GM19455 (cell line): Measurements from ENCODE around the gene PUM1.

ENCODE experiments used
- ATAC-seq: cut with Tn5 transposase; IDR thresholded peaks from one replicate; pipeline ENCODE4 v1.9.1; 2021; ENCODE audit not compliant: unreplicated experiment

The PUM1 gene

DNA sequence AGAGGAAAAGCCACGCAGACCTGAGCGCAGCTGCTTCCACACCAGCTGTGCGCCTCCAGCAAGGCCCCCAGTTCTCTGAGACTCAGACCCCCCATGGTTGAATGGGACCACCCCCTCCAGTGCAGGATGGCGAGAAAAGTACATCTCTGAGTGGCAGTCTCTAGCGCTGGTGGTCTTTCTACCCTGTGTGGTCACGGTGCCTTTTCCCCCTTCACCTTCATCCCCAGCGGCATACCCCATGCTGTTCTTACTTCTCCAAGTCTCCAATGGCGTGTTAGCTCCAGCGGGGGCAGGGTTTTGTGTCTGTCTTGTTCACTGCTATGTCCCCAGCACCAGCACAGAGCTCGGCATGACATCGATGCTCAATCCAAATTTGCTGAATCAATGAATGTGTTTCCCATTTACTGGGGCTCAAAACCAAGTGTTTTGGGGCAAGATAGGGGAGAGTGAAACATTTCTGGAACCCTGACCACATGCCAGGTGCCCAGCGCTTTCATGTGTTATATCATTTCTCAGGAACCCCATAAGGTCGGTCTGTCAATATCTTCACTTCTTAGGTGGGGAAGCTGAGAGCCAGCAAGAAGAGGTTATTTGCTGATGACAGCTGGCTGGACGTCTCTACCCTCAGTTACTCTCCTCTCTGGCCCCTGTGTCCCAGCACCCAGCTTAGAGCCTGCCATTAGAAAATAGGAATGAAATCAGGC, 156.0 kb downstream of the PUM1 start:
- ATAC-seq: no peak

DNA sequence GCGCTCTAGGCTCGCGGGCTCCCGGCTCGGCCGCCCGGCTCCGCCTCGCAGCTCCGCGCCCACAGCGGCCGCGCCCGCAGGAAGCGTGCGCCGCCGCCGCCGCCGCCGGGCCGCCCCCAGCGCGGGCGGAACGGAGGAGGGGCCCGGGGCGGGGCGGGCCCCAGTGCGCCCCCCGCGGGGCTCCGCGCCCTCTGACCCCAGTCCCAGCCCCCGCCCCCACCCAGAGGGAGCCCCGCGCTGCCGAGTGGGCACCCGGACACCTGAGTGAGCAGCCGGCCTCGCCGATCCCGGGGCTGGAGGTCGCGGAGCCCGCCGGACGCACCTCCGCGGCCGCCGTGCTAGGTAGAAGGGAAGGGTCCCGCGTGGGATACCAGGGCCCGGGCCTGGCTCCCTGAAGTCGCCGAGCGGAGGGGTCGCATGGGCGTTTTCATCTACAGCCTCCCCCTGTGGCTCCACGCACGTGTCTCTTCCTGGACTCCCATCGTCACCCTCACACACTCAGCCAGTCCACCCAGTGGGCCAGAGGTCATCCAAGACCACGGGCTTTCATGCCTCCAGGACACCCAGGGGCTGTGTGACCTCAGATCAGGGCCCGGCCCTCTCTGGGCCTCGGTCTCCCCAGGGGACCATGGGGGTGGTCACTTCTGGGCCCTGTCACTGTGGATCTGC, 156.7 kb downstream of the PUM1 start, which contains the start of gene SDC3:
Gene SDC3 (minus strand): TSS at position 63 of the 669 bp plus-strand sequence. CDS start 172 bp downstream, outside the sequence.
- ATAC-seq: no peak

DNA sequence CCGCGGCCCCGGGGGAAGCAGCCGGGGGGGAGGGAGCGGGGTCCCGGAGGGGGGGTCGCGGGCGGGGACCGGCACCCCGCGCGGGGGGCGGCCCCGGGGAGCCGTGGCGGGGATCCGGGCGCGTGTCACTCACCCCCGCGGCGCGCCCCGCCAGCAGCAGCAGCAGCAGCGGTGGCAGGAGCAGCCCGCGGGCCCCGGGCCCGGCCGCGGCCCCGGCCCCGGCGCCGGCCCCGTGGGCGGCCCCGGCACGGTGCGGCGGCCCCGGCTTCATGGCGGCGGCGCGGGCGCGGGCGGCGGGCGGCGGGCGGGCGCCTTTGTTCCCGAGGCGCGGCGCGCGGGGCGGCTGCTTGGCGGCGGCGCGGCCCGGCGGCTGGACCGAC, 157.2 kb downstream of the PUM1 start:
- no peak for ATAC-seq

DNA sequence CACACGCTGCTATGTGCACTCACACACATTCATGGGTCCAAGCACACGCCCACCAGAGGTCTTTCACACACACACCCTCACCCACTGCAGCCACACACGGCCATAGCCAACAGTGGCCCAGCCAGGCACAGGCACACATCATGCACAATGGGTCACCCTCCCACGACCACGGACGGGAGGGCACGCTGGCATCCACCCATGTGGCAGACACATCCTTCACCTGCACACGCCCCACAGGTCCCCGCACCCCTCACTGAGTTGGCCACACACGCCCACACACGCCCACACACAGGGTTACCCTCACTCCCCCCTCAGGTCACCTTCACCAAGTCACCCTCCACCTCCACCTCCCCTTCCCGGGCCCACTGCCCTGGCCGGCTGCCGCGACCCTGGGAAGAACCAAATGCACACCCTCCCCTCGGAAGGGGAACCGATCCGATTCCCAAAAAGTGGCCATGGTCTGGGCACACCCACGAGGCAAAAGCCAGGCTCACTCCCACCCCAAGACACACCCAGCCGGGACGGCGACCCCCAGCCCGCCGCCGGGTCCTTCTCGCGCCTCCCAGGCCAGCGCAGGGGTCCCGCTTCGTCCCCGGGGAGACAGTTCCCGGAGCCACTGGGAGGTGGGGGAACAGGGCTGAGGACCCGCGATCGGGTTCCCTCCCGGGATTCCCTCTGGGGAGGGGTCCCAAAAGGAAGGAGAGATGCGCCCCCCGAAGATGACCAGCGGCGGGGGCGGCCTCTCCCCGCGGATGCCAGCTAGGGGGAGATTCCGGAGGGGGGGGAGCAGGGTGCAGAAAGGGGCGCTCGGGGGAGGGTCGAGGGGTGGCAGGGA, 157.8 kb downstream of the PUM1 start:
- no peak for ATAC-seq

DNA sequence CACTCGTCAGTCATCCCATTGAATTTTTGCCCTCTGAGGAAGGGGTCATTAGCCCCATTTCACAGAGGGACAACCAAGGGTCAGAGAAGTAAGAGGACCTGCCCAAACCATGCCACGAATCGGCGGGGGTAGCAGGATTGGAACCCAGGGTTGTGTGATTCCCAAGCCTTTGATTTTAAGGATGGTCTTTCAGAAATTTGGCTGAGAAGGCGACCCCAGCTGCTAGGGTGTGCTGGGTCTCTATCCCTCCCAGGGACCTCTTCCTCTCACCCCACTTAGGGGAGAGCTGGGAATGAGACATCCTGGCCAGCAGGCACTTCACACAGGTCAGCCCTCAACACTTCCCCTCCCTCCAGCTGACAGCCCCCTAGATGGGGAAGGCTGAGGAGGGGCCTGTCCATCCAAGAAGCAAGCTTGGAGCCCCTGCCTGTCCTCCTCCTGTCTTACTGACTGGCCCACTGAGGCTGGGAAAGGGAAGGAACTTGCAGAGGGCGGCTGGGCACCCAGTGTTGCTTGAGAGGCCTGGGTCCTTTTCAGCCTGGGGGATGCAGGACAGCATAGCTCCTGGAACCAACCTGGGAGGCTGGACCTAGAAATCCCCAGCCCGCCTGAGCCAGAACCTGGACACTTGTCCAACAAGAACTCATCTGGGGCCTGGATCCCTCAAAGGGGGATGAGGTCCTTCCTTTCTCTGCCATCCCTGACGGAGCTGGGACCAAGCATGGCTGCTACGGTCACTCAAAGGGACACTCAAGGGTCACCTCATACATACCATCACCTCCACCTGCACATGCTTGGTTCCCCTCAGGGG, 158.7 kb downstream of the PUM1 start:
- no peak for ATAC-seq

DNA sequence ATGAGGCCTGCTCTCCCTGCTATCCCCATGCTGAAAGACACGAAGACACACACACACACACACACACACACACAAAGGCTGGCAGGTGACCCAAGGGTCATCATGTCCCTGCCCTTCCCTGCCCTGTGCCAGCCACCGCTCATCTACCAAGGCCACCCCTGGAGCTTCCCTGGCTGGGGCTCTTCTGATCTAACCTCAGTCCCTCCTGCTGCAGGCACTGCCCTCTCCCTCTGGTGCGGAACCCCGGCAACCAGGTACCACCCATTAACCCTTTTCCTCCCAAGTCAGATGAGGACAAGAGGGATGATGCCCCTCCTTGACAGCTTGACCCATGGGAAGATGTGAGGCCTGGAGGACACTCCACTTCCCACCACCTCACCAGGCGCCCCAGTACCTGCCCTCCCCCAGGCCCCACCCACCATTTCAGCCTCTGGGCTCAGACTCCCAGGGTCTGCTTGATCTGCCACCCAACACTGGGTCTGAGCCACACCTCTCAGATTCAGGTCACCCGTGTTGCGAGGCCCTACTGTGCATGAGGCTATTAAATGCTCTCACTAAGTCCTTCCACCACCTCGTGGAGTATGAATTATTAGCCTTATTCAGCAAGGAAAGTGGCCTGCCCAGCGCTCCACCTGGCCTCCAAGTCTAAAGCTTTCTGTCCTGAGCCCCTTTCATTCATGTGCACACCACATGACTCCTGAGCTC, 159.4 kb downstream of the PUM1 start:
- ATAC-seq: no peak

DNA sequence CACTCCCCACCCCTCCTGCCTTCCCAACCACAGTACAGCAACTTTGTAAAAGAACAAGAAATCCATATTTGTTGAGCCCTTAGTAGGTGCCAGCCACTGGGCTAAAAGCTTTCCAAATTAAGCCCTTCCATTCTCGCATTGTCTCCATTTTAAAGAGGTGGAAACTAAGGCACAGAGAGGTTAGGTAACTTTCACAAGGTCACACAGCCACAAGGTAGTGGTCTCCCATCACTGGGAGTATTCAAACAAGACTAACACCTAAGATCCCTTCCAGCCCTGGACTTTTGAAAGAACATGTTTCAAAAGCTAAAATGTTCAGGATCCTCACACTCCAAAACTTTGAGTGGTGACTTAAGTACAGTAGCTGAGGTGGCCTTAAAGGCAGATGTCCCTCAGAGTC, 160.1 kb downstream of the PUM1 start:
- no peak for ATAC-seq

DNA sequence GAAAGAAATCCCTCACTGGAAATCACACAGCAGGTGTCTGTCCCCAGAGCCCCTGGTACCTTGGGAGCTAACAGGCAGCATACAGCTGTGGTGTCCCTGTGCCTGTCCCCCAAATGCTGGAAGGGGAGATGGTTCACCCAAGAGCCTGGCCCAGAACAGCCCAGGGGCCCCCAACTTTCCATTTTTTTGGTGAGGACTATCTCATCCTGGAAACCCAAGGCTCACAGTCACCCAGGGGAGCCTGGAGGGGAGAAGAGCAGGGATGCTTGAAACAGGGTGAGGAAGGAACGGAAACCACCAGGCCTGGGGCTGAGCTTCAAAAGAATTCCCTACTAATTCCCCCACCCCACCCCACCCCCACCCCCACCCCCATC, 160.6 kb downstream of the PUM1 start:
- ATAC-seq: no peak

DNA sequence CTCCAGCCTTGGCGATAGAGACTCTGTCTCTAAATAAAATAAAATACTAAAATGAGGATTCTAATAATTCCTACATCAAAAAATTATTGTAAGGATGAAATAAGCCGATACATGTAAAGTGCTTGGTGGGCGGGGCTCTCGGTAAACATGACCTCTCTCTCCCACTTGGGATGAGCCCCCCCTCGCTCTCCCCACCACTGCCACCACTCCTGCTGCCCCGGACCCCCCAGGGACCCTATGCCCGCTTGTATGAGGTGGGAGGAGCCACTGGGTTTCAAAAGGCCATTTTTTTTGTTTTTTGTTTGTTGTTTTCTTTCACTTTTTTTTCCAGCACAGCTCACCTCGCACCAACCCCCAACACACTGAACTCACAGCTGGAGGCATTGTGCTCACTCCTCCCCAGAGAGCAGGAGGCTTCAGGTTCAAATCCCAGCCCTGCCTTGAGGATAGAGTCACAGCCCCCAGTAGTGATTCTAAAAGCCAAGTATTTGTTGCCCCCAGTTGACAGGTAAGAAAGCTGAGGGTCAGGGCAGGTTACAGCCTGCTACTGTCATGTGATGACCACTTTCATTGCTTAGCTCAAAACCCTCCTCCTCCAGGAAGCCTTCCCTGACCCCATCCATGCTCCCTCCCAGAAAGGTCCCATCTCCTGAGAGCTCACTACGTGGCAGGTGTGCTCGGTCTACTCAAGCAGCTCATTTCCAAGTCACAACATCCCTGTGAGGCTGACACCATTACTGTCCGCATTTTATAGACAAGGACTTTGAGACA, 161.1 kb downstream of the PUM1 start:
- no peak for ATAC-seq

DNA sequence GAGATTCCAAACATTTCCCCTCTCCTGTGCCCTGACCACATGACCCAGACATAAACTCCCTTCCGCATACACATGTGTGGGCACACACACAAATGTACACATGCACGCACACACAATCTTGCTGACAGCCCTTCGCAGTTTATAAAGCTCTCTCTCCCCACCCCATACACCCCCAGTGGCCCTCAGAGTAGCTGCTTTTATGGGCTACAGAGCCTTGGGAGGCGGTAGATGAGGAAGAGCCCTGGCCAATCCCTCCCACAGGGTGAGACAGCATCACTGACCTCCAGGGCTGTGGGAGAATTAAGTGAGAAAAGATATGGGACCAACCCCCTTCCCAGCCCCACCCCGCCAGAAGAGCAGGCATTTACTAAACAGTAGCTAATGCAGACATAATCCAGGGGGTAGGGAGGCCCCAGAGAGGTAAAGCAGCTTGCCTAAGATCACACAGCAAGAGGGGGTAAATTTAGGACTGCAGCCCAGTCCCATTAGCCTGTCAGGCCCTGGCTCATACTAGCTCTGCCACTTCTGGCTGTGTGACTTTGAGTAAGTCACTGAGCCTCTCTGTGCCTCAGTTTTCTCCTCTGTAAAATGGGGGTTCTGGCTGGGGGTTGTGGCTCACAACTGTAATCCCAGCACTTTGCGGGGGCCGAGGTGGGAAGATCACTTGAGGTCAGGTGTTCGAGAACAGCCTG, 162.0 kb downstream of the PUM1 start:
- no peak for ATAC-seq

DNA sequence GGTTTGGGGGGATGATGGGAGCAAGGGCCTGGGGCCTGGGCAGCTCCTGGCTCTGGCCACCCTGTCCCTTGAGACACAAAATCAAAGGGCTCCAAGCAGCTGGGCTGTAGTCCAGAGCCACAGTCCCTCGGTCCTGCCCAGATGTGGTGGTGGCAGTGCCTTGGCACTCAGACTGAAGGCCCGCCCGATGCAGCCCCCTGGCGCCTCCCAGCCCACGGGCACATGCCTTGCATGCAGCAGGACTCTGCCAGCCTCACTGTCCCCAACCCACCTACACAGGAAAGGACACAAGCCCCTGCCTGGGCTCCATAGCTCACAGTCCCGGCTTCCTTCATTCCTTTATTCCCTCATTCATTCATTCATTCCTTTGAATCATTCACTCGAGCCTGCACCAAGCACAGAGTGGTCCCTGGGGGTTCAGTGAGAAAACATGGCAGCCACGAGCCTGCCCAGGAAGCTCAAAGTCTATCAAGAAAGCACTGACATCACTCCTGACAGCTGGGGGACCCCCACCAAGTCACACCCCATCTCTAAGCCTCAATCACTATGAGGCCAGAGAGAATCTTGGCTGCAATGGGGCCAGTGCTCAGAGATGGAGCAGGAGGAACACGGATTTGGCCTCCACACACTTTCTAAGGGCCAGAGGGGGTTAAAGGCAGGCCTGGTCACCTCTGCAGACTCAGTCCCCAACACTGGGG, 162.8 kb downstream of the PUM1 start:
- ATAC-seq: no peak

DNA sequence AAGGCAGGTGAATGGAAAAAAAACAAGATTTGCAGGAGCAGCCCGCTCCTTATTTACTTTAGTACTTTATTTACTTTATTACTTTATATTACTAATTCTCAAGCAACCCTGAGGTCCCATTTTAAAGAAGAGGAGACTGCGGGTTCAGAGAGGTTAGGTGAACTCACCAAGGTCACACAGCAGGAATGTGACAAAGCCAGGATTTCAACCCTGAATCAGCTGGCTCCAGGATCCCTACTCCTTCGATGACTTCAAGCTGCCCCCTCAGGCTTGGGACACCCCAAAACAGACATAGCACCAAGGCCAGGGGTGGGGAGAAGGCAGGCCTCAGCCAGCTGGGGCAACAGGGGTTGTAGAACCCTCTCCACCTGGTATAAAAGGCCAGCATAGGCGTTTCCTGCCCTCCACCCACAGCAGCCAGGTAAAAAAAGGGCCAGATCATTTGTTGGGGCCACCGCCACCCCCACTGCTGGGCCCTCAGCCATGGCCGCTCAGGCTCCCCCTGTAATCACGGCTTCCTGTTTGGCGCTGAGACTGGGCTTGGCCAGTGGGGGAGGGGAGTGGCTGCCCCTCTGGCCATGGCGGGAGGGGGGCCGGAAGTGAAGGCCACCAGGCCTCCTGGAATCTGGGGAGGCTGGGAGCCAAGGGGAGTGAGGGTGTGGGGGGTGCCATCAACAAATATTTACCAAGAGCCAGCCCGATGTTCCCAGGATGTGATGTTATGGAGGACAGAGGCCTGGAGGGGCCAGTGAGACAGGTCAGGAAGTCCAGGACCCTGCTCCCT, 163.5 kb downstream of the PUM1 start:
- ATAC-seq: no peak

DNA sequence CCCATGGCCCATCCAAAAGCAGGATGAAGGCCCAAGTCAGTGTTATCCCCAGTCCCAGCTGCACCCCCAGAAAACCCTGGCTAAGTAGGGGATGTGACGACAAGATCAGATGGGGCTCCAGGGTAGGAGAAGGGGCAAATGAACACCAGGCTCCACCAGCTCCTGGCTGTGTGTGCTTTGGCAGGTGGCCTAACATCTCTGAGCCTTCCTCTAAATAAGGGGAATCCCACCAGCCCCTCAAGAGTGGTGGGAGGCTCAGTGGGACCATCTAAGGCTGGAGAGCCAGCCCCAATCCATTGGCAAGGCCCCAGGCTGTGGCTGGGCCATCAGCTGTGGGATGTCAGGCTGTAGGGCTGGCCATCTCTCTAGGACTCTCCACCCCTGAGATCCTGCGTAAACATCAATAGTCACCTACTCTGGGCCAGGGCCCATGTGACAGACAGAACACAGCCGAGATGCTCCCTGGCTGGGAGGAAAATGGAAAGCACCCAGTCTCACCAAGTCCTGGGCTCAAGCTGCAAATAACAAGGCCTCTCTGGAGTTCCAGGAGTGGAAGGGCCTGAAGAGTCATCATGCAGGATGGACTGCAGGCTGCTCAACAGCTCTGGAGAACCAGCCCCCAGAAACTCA, 164.5 kb downstream of the PUM1 start:
- ATAC-seq: no peak

DNA sequence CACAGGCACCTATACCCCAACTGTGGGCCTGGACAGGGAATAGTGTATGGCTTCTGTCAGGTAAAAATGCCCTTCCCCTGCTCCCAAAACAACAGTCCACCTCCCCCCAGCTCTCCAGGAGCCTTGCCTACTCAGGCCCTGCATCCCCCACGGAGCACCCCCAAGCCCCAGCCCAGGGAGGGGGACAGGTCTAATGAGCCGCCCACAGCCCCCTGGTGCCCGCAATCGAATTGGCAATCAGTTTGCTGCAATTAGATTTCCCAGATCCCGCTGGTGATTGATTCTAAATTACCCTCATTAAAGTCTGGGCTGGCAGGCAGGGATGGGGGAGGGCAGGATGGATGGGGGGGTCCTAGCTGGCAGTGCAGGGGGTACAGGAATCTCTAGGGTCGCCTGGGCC, 165.0 kb downstream of the PUM1 start:
- ATAC-seq: no peak

DNA sequence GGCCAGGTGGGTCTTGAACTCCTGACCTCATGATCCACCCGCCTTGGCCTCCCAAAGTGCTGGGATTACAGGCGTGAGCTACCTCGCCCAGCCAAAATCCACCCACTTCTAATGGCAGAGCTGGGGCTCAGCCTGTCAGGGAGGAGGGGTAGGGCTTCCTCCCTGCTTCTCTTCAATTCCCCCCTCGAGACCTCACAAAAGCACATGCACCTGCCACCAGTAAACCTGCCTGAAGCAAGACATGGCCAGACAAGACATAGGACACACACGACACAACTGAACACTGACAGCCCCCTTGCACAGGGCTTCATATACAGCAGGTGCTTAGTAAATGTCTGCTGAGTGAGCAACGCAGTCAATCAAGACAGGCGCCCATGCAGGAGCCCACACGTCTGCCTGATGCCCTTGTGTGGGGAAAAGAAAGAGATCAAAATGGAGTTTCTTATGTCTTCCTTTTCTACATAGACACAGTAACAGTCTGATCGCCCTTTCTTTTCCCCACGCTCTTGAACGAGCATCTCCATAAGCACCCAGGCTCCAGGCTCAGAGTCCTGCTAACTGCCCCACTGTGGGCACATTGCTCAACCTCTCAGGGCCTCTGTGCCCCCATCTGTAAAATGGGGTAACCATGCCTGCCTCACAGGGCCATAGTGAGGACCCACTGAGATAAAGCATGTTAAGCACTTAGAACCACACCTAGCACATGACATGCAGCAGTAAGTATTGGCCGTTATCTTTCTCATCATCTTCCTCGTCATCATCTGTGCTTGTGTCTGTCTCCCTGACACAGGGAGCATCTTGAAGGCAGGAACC, 165.7 kb downstream of the PUM1 start:
- ATAC-seq: no peak

DNA sequence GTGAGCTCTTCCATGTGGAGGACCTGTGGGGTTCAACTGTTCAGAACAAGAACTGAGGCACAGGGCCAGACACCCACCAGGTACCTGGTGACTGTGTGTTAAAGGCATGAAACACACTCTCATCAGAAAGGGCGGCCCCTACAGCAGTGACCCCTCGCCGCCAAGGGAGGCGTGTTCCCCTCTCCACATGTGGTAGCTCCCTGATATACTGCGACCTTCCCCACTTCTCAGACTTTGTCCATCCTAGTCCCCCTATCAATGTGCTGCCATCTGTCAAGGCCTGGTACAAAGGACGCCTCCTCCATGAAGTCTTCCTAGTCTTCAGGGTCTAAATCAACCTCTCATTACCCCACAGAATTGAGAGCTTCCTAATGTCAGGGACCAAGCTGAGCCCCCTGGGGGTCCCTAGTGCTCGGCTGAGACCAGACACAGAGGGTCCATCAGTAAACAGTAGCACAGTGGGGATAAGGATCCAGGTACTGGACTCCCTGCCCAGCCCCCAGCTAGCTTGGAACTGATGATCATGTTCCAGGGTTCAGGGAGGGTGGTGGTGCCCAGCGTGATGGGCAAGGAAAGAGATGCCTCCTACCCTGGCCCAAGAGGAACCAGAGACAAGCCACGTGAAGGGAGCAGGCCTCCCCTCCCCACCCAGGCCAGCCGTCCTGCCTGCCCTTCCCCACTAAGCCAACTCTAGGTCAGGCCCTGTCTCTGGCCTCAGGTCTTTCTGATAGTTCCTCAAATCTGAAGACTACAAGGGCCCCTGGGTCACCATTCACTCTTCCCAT, 167.3 kb downstream of the PUM1 start:
- ATAC-seq: no peak
